Endothelial cell of umbilical vein (primary cell): ENCODE measurements around the gene GAB2. TPM values are rescaled to one million over a fixed set of nuclear protein-coding genes. Genes with fewer than 3 reads are reported as not detected.

Experiments
- BruUV-seq: library from RNA; stranded (reverse); fragments of 400-500 nt; replicated peaks from 2 replicates; lab custom pipeline; 2021; lab: Mats Ljungman, UMichigan
- CTCF ChIA-PET: fragments of 300-600, 350-600 bp; sonication (Branson Sonifier 250); formaldehyde crosslinking; loops from one replicate; lab custom pipeline; 2021; ENCODE audit warnings: antibody characterized with exemption, inconsistent platforms; lab: Charles Lee
- POLR2A ChIA-PET: fragments of 300-600, 350-600 bp; sonication (Branson Sonifier 250); formaldehyde crosslinking; loops from one replicate; lab custom pipeline; 2021; ENCODE audit warnings: antibody characterized with exemption, inconsistent platforms; lab: Charles Lee
- DNase-seq: peaks from one replicate; pipeline ENCODE4 v3.0.0-alpha.2; 2011; ENCODE audit warnings: low read depth, low spot score
- FAIRE-seq: peaks from 2 replicates; lab custom pipeline; 2011; peaks lifted over from hg19 to GRCh38; lab: Jason Lieb, UNC
- H2AFZ ChIP-seq: 2 replicates; pipeline ENCODE4 v1.6.0; 2012; ENCODE audit warnings: low read depth, low read length, control low read depth, inconsistent platforms
- H3K27ac ChIP-seq: 2 replicates; pipeline ENCODE4 v1.5.1; 2011; ENCODE audit warnings: low read depth, mild to moderate bottlenecking, control low read depth, low read length, moderate library complexity; ENCODE audit not compliant: insufficient read depth
- H3K27me3 ChIP-seq, 2 experiments: 2 replicates each; pipeline versions ENCODE4 v1.6.0 to v1.6.1; 2011; ENCODE audit warnings: low read length in 2 of 2, mixed read lengths in 1 of 2; ENCODE audit not compliant: control insufficient read depth in 2 of 2, insufficient read depth in 2 of 2
- H3K36me3 ChIP-seq, 2 experiments: 2 replicates in 1 of 2; 3 replicates in 1 of 2; pipeline ENCODE4 v1.5.1; 2011; ENCODE audit warnings: low read length in 2 of 2, mild to moderate bottlenecking in 1 of 2, moderate library complexity in 1 of 2; ENCODE audit not compliant: control insufficient read depth in 2 of 2, insufficient read depth in 2 of 2; ENCODE audit errors: extremely low read depth in 1 of 2
- H3K4me1 ChIP-seq: 3 replicates; pipeline ENCODE4 v1.5.1; 2011; ENCODE audit warnings: mild to moderate bottlenecking, low read length; ENCODE audit not compliant: control insufficient read depth, insufficient read depth; ENCODE audit errors: extremely low read depth
- H3K4me2 ChIP-seq: 2 replicates; pipeline ENCODE4 v1.6.1; 2011; ENCODE audit warnings: low read length, control low read depth, mixed read lengths; ENCODE audit not compliant: insufficient read depth
- H3K4me3 ChIP-seq, 3 experiments: fragments of 200-600 bp in 1 of 3; sonication (generic), shearing (Covaris generic) in 1 of 3; replicated peaks in 1 of 3; 2 replicates each; pipeline ENCODE4 v1.5.1; 2011 to 2016; ENCODE audit warnings: control low read depth in 3 of 3, low read length in 3 of 3, mild to moderate bottlenecking in 2 of 3, inconsistent platforms in 1 of 3, low read depth in 1 of 3, moderate library complexity in 1 of 3; ENCODE audit not compliant: insufficient read depth in 1 of 3
- H3K79me2 ChIP-seq: 2 replicates; pipeline ENCODE4 v1.6.0; 2012; ENCODE audit warnings: low read length, inconsistent platforms; ENCODE audit not compliant: control insufficient read depth, insufficient read depth
- H3K9ac ChIP-seq: replicated peaks from 2 replicates; pipeline ENCODE3; 2011; ENCODE audit warnings: low read length, control low read depth; ENCODE audit not compliant: insufficient read depth; ENCODE audit errors: extremely low read depth
- H3K9me1 ChIP-seq: replicated peaks from 3 replicates; pipeline ENCODE4 v1.6.0; 2011; ENCODE audit warnings: mild to moderate bottlenecking, low read length; ENCODE audit not compliant: control insufficient read depth, insufficient read depth; ENCODE audit errors: extremely low read depth
- H3K9me3 ChIP-seq: replicated peaks from 2 replicates; pipeline ENCODE4 v1.5.1; 2012; ENCODE audit warnings: low read length, inconsistent platforms; ENCODE audit not compliant: control insufficient read depth, insufficient read depth
- H4K20me1 ChIP-seq: replicated peaks from 2 replicates; pipeline ENCODE3; 2011; ENCODE audit warnings: mild to moderate bottlenecking, low read length; ENCODE audit not compliant: control insufficient read depth, insufficient read depth; ENCODE audit errors: extremely low read depth
- CTCF ChIP-seq, 2 donors: IDR thresholded peaks; 1 replicate in 1 of 2; 2 replicates in 1 of 2; pipeline ENCODE4 v1.5.1; 2011; ENCODE audit warnings: low read length in 2 of 2, mild to moderate bottlenecking in 2 of 2, moderate library complexity in 2 of 2, control low read depth in 1 of 2, inconsistent platforms in 1 of 2, low read depth in 1 of 2; ENCODE audit not compliant: insufficient read depth in 1 of 2; ENCODE audit errors: extremely low read depth in 1 of 2
- EZH2 ChIP-seq: IDR thresholded peaks from 2 replicates; pipeline ENCODE4 v1.6.1; 2012; ENCODE audit warnings: borderline replicate concordance, low read depth, mild to moderate bottlenecking, moderate library complexity, low read length, inconsistent platforms; ENCODE audit not compliant: severe bottlenecking
- FOS ChIP-seq: IDR thresholded peaks from 2 replicates; pipeline ENCODE4 v1.6.1; 2011; ENCODE audit warnings: mild to moderate bottlenecking, low read length, moderate library complexity, borderline replicate concordance; ENCODE audit not compliant: insufficient read depth
- GATA2 ChIP-seq: IDR thresholded peaks from 2 replicates; pipeline ENCODE4 v1.7.0; 2011; ENCODE audit warnings: low read depth, mild to moderate bottlenecking, moderate library complexity, mixed read lengths, low read length; ENCODE audit not compliant: insufficient read length, insufficient read depth
- JUN ChIP-seq: IDR thresholded peaks from 2 replicates; pipeline ENCODE4 v1.6.1; 2011; ENCODE audit warnings: borderline replicate concordance, low read depth; ENCODE audit not compliant: insufficient read length, insufficient read depth
- MYC ChIP-seq: IDR thresholded peaks from one replicate; pipeline ENCODE4 v1.6.1; 2011; ENCODE audit warnings: mild to moderate bottlenecking, low read depth, low read length
- POLR2A ChIP-seq: IDR thresholded peaks from 2 replicates; pipeline ENCODE4 v1.6.1; 2012; ENCODE audit warnings: low read depth, mild to moderate bottlenecking, control low read depth, low read length
- POLR2AphosphoS5 ChIP-seq: IDR thresholded peaks from 2 replicates; pipeline ENCODE4 v1.6.1; 2012; ENCODE audit warnings: low read depth, mild to moderate bottlenecking, control low read depth, low read length, moderate library complexity; ENCODE audit not compliant: insufficient read depth
- dilution Hi-C: fragments of 300-500 bp; cut with MboI; formaldehyde crosslinking; loops from one replicate; pipeline ENCODE4 v1.15.0; 2019; ENCODE audit warnings: low sequenced_read_pairs; ENCODE audit not compliant: extremely low pct_ligation_motif_present
- intact Hi-C: fragments of 100-400 bp; cut with micrococcal nuclease; formaldehyde crosslinking; loops from one replicate; pipeline ENCODE4 v1.10.0; 2022
- polyA plus RNA-seq, 4 experiments: library from polyadenylated mRNA; depleted of rRNA in 3 of 4; stranded (reverse) in 3 of 4; unstranded in 1 of 4; fragments of >200 nt; gene quantifications; 2 replicates each; pipeline versions ENCODE4 v1.2.1 to v1.2.3, GENCODE V29; 2011 to 2012; ENCODE audit warnings: missing spikeins in 1 of 4
- total RNA-seq: library from RNA; stranded (reverse); gene quantifications from 2 replicates; pipeline ENCODE4 v1.2.3, GENCODE V29; 2021
- TF ChIP-seq, protein P1 (sequence below): IDR thresholded peaks from 2 replicates; pipeline ENCODE4 v1.6.1; 2011; ENCODE audit not compliant: insufficient read depth, insufficient read length

GAB2 gene
- total and polyA plus RNA-seq, 2 donors (not counting 3 experiments of a cell fraction or from before 2014, with no cell fraction given), result 19.6 to 39.6 TPM

DNA sequence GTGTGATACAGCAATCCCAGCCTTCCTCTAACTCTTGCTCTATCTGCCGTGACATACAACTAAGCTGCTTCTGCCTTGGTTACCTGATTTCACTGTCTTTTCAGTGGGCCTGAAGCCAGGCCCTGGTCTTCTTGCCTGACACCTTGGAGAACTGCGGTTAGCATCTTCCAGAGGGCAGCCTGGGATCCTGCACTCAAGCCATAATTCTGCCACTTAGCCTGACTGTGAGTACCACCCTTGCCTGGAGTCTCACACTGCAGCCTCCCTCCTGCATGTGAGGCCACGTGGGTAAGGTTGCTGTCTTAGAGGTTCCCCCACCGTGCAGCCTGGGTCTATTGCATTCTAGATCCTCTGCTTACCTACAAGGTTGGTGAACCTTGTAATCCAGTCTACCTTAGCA, 193.1 kb downstream of the GAB2 start:
- peaks cover 25 to 52% of the 10 kb centered on the region in 2 experiments for H3K36me3 ChIP-seq
- no peak overlapping the region for H3K4me3 ChIP-seq
- H4K20me1 ChIP-seq, result no peaks in the 10 kb centered on the region
- no peaks in the 10 kb centered on the region for H3K27me3 ChIP-seq
- dilution Hi-C loops (no loop called here), intact Hi-C loops (no loop called here)
- H3K4me1 ChIP-seq, result peaks cover 4% of the 10 kb centered on the region
- CTCF ChIA-PET, result interaction anchor here (1.4 kb wide), 1 partner anchor 340 kb away, joined by 4 read pairs; no protein-coding TSS in a partner anchor
- H3K9me3 ChIP-seq, result no peaks in the 10 kb centered on the region
- H3K79me2 ChIP-seq, result no peaks in the 10 kb centered on the region
- no peak overlapping the region for H3K27ac ChIP-seq
- TF ChIP-seq POLR2A, result no peak
- no peak for TF ChIP-seq MYC
- no peak for TF ChIP-seq CTCF (IDR thresholded peaks at IDR 0.05; ENCODE audit: extremely low read depth in 1 of 2, insufficient read depth in 1 of 2, low read depth in 1 of 2, low read length in 2 of 2)
- TF ChIP-seq, protein P1, sequence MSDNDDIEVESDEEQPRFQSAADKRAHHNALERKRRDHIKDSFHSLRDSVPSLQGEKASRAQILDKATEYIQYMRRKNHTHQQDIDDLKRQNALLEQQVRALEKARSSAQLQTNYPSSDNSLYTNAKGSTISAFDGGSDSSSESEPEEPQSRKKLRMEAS, result no peak
- TF ChIP-seq GATA2, result no peak
- no peak for TF ChIP-seq EZH2
- TF ChIP-seq POLR2AphosphoS5, result no peak
- TF ChIP-seq FOS, result no peak
- TF ChIP-seq JUN, result no peak
- H2AFZ ChIP-seq, result no peak overlapping the region
- no peak overlapping the region for H3K4me2 ChIP-seq
- no peak for FAIRE-seq
- H3K9me1 ChIP-seq, result no peaks in the 10 kb centered on the region
- H3K9ac ChIP-seq, result no peak overlapping the region
- DNase-seq, result no peak
- no TSS peak for BruUV-seq
- POLR2A ChIA-PET, result no interaction called here
